Ishikawa (cell line): Measurements from ENCODE around the gene ARMH4.

Experiments used
- CEBPB ChIP-seq: IDR thresholded peaks from 2 replicates; pipeline ENCODE4 v1.6.1; 2012
- CREB1 ChIP-seq: IDR thresholded peaks from 2 replicates; pipeline ENCODE4 v1.6.1; 2012; ENCODE audit warnings: low read depth
- EGR1 ChIP-seq: IDR thresholded peaks from 2 replicates; pipeline ENCODE4 v1.6.1; 2012
- EP300 ChIP-seq: IDR thresholded peaks from 2 replicates; pipeline ENCODE4 v1.6.1; 2012; ENCODE audit warnings: borderline replicate concordance
- FOXM1 ChIP-seq: IDR thresholded peaks from 2 replicates; pipeline ENCODE4 v1.6.1; 2012; ENCODE audit warnings: low read depth, borderline replicate concordance
- NFIC ChIP-seq: IDR thresholded peaks from 2 replicates; pipeline ENCODE4 v1.6.1; 2012
- RAD21 ChIP-seq: IDR thresholded peaks from 2 replicates; pipeline ENCODE4 v1.6.1; 2012; ENCODE audit warnings: low read depth
- TAF1 ChIP-seq: IDR thresholded peaks from 2 replicates; pipeline ENCODE4 v1.6.1; 2012; ENCODE audit warnings: low read depth, mild to moderate bottlenecking
- TCF12 ChIP-seq: IDR thresholded peaks from 2 replicates; pipeline ENCODE4 v1.6.1; 2012; ENCODE audit warnings: low read depth
- TEAD4 ChIP-seq: IDR thresholded peaks from 2 replicates; pipeline ENCODE4 v1.6.1; 2012
- USF1 ChIP-seq: IDR thresholded peaks from 2 replicates; pipeline ENCODE4 v1.6.1; 2012
- YY1 ChIP-seq: IDR thresholded peaks from 2 replicates; pipeline ENCODE4 v1.6.1; 2012; ENCODE audit warnings: low read depth
- ZBTB7A ChIP-seq: IDR thresholded peaks from 2 replicates; pipeline ENCODE4 v1.6.1; 2012; ENCODE audit warnings: low read depth
- TF ChIP-seq, protein P1 (sequence below): IDR thresholded peaks from 2 replicates; pipeline ENCODE4 v1.6.1; 2012
- TF ChIP-seq, protein P2 (sequence below): IDR thresholded peaks from 2 replicates; pipeline ENCODE4 v1.6.1; 2012; ENCODE audit warnings: low read depth, mild to moderate bottlenecking

The ARMH4 gene

DNA sequence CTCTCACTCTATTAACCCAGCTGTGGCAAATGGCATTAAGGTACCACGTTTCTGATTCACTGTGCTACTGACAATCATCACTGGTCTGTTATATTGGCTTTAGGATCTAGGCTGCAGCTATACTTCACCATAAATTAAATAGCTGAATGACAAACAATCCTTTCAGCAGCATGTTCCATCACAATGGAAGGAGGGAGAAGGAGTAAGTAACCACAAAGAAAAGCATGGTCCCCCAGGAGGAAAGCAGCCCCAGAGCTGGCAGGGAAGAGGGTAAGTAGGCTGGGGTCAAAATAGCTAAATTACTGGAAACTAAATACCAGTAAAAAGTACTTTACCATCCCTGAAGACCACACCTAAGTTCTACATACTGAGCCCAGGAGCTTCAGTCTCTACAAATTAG is 2.8 kb downstream of the ARMH4 start:
- TF ChIP-seq TAF1: no peak

DNA sequence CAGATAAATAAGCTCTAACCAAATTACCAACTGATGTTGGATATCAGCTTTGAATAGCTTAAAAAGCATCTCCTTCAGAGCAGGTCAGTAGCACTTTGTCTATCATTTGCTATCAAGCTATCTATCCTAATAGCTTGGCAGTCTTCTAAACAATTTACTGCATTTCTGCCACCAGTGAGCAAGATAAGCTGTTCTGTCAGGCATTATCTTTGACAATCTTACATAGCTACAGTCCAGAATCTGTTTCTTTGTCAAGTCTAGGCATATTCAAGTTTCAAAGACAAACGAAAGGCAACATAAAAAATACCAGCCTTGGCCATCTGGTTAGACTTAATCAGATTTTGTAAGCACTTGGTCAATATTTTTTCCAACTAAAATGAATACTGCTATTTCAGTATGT is 5.6 kb downstream of the ARMH4 start:
- TF ChIP-seq CREB1 (no peak), TCF12 (no peak), TAF1 (no peak), EGR1 (no peak), RAD21 (no peak), YY1 (no peak), FOXM1 (no peak), CEBPB (no peak), ZBTB7A (no peak), TEAD4 (no peak), EP300 (no peak), NFIC (no peak), USF1 (no peak)
- TF ChIP-seq, protein P1, sequence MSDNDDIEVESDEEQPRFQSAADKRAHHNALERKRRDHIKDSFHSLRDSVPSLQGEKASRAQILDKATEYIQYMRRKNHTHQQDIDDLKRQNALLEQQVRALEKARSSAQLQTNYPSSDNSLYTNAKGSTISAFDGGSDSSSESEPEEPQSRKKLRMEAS: no peak
- TF ChIP-seq, protein P2, sequence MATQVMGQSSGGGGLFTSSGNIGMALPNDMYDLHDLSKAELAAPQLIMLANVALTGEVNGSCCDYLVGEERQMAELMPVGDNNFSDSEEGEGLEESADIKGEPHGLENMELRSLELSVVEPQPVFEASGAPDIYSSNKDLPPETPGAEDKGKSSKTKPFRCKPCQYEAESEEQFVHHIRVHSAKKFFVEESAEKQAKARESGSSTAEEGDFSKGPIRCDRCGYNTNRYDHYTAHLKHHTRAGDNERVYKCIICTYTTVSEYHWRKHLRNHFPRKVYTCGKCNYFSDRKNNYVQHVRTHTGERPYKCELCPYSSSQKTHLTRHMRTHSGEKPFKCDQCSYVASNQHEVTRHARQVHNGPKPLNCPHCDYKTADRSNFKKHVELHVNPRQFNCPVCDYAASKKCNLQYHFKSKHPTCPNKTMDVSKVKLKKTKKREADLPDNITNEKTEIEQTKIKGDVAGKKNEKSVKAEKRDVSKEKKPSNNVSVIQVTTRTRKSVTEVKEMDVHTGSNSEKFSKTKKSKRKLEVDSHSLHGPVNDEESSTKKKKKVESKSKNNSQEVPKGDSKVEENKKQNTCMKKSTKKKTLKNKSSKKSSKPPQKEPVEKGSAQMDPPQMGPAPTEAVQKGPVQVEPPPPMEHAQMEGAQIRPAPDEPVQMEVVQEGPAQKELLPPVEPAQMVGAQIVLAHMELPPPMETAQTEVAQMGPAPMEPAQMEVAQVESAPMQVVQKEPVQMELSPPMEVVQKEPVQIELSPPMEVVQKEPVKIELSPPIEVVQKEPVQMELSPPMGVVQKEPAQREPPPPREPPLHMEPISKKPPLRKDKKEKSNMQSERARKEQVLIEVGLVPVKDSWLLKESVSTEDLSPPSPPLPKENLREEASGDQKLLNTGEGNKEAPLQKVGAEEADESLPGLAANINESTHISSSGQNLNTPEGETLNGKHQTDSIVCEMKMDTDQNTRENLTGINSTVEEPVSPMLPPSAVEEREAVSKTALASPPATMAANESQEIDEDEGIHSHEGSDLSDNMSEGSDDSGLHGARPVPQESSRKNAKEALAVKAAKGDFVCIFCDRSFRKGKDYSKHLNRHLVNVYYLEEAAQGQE: no peak

GRCh38 chr14:58145936-58146335 is 6.1 kb downstream of the ARMH4 start:
- TF ChIP-seq CREB1: no peak
- TF ChIP-seq, protein P1: no peak

GRCh38 chr14:58143106-58143505 is 8.9 kb downstream of the ARMH4 start:
- TF ChIP-seq TEAD4 (no peak), FOXM1 (no peak), TCF12 (no peak), YY1 (no peak), EP300 (no peak), CREB1 (no peak), RAD21 (no peak), ZBTB7A (no peak), USF1 (no peak), CEBPB (no peak)

DNA sequence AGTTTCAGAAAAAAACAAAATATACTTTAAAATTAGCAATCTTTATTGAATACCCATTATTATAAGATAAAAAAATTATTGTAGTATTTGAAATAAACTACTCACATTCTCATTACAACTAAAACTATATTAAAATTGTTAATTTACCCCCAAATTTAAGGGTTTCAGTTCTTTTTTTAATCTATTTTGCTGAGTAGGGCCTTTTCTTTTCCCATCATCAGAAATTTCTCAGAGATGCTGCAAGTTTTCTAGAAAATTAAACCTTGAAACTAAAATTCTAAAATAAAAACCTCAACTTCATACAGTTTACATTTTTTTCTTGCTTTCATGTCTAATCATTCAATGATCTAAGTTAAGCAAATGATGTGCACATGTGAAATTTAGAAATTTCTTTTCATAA is 10.1 kb downstream of the ARMH4 start:
- TF ChIP-seq TEAD4: no peak
- no peak for TF ChIP-seq TAF1
- no peak for TF ChIP-seq FOXM1
- TF ChIP-seq YY1: no peak
- no peak for TF ChIP-seq CEBPB
- no peak for TF ChIP-seq NFIC
- no peak for TF ChIP-seq EGR1

DNA sequence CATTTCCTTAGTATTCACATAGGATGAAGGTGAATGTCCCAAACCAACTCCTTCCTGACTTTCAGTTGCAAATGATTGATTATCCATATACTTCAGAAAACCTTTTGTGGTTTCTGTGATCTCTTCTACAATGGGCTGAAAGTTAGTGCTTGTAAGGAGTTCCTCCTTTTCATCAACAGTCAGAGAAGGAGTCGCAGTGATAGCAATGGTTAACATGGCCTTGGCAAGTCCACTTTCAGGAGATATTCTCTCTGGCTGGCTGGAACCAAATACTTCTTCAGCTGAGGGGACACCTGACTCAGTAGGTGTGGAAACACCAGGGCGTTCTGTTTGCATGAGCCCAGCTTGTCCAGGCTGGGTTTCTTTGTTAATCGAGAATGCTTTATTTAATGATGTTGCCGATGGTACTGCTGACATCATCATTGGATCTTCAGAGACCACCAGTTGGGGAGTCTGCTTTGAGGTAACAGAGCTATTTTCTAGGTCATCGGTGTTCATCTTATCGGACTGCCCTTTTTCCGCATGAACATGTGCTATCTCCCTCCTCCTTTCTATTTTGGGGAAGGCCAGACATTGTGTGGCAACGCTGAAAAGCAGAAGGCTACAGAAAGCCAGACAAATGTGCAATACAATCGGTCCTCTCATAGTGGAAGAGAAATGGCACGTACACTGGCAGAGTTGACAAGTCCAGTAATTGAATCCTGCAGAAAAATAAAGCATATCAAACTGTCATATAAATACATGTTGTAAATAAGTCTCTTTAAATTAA is 13.1 kb downstream of the ARMH4 start:
- TF ChIP-seq CEBPB (no peak), RAD21 (no peak), CREB1 (no peak), FOXM1 (no peak), TAF1 (no peak), EP300 (no peak), TCF12 (no peak), YY1 (no peak)
- TF ChIP-seq, protein P2: no peak
- TF ChIP-seq, protein P1: no peak
